Bone marrow (tissue), 2 donors: ENCODE results near the gene RIPOR3.
A peak's percentile ranks its signal among the peaks of the same experiment; 100 is the strongest.
"Not testable (repeated sequence)": the region's sequence is repeated elsewhere in the genome, so short reads cannot be mapped to it uniquely, and the experiment has no call there.

Source experiments
- DNase-seq, 2 donors: peaks; one replicate each; lab custom pipeline; 2025; lab: John Stamatoyannopoulos, UW

The RIPOR3 gene

DNA sequence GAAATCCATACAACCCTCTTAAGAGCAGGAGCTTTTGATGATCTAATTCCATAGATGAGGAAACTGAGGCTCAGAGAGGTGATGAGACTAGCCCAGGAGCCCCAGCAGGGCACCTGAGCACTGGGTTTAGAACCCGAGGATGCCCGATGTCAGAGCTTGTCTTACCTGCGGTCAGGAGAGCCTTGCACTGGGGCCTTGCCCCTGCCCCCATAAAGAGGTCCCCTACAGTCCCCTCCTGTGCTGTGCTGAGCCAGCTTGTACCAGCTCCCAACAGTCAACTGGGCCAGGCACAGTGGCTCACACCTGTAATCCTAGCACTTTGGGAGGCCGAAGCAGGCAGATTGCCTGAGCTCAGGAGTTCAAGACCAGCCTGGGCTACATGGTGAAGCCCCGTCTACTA, 58.6 kb downstream of the RIPOR3 start:
- DNase-seq = no peak

GRCh38 chr20:50632236-50632635, 59.1 kb downstream of the RIPOR3 start:
- DNase-seq = no peak

- DNase-seq = no peak
Measured at GRCh38 chr20:50630578-50631263, 60.6 kb downstream of the RIPOR3 start.

- no peak for DNase-seq
Measured at GRCh38 chr20:50629670-50630045, 61.7 kb downstream of the RIPOR3 start.

DNA sequence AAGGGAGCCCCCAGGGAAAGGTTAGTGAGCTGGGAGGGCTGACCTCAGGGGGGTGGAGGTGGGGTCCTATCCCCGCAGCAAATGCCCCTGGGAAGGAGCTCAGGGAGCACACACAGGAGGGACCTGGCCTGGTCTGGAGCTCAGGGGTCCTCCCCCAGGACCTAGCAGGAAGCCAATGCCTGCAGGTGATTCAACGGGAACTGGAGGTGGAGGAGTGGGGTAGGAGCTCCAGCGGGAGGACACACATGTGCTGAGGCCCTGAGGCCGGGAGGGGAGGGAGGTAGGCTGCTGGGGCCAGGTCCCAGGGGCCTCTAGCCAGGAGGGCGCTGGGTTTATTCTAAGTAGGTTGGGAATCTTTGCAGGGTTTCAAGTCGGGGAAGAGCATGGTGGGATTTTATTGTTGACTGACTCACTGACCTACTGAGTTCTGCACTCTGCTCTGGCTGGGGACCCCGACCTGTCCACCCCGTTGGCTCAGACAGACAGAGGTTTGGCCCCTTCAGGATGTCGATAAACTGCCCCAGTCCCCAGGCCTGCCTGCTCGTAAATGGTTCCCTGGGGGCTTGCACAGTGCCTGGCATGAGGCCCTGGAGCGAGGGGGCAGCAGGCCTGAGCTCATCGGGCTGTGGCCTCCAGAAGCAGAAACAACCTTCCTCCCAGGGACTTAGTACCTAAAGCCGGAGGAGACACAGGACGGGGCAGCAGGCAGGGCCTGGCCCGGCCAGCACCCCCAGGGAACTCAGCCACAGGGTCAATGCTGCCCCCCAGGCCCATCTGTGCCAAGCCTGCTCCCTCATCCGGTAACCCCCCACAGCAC, 62.3 kb downstream of the RIPOR3 start:
- no peak for DNase-seq

- DNase-seq = no peak
Measured at GRCh38 chr20:50628332-50628731, 63.0 kb downstream of the RIPOR3 start.

- no peak for DNase-seq
Measured at GRCh38 chr20:50627747-50628146, 63.6 kb downstream of the RIPOR3 start.

- peak in 1 of 2 donors; percentile 20 for DNase-seq
Measured at GRCh38 chr20:50625986-50626677, 65.2 kb downstream of the RIPOR3 start.

GRCh38 chr20:50624351-50625016, 66.9 kb downstream of the RIPOR3 start:
- no peak for DNase-seq

DNA sequence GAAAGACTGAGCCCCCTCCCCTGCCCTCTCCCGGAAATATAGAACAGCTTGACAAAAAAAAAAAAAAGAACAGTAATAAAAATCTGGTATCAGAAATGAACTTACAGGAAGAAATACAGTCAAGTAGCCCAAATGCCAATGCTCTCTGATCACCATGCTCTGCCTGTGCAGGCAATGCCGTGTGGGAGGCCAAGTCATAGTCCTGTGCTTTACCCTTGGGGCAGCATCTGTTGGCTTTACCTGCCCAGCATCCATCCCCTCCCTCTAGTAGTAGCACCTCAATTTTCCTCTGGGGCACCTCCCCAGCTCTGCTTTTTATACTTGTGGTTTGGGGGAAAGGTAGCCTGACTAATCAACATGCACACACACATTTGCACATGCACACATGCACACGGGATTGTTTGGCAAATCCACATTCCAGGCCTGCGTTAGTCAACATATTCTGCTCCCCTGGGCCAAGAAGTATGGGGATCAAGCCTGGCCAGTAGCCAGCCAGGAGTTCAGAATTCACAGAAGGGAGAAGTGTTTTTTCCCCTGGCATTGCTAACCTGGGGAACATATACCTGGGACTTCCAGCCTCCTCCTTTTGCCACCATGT, 70.2 kb downstream of the RIPOR3 start:
- no peak for DNase-seq

DNA sequence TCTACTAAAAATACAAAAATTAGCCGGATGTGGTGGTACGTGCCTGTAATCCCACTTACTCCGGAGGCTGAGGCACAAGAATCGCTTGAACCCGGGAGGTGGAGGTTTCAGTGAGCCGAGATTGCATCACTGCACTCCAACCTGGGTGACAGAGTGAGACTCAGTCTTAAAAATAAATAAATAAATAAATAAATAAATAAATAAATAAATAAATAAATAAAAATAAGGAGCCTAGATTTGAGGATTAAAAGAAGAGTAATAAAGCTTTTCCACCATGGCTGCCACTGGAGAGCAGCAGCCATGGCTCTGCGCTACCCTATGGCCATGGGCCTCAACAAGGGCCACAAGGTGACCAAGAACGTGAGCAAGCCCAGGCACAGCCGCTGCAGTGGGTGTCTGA, 70.9 kb downstream of the RIPOR3 start:
- not testable (repeated sequence) for DNase-seq

- no peak for DNase-seq
Measured at GRCh38 chr20:50618537-50618936, 72.8 kb downstream of the RIPOR3 start.

DNA sequence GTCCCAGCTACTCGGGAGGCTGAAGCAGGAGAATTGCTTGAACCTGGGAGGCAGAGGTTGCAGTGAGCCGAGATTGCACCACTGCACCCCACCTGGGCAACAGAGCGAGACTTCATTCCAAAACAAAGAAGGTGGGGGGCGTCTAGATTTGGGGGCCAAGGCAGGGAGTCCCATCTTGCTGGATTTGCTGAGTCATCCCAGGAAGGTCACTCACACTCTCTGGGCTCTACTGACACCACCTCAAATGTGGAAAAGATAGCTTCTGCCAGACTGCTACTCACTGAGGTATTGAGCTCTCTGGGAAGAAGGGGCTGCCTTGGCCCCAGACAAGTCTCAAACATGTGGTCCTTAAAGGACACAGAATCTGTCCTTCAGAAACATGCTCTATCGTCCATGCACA, 74.3 kb downstream of the RIPOR3 start:
- DNase-seq = no peak

- DNase-seq = no peak
Measured at GRCh38 chr20:50615407-50615806, 75.9 kb downstream of the RIPOR3 start.

GRCh38 chr20:50613438-50614169, 77.7 kb downstream of the RIPOR3 start:
- no peak for DNase-seq

GRCh38 chr20:50611128-50611810, 80.1 kb downstream of the RIPOR3 start:
- DNase-seq = no peak

DNA sequence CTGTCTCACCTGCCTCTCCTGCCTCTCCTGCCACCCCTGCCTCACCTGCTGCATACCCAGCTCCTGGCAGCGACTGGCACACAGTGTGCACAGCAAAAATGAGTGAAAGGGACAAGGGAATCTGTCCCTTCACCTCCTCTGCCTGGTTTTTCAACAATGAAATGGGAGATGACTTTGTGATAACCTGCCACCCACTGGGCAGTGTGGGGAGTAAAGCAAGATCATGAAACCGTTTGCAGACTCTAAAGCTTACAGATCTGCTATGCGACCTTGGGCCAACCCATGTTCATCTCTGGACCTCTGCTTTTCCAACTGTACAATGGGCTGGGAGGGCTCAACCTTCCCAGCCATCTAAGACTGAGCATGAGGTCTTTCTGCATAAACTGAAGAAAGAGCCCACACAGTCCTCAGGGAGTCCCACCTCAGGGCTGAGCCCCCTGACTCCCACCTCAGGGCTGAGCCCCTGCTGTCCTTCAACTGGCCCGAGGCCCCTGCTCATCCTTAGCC, 81.1 kb downstream of the RIPOR3 start:
- no peak for DNase-seq

- no peak for DNase-seq
Measured at GRCh38 chr20:50609438-50609989, 81.8 kb downstream of the RIPOR3 start.

DNA sequence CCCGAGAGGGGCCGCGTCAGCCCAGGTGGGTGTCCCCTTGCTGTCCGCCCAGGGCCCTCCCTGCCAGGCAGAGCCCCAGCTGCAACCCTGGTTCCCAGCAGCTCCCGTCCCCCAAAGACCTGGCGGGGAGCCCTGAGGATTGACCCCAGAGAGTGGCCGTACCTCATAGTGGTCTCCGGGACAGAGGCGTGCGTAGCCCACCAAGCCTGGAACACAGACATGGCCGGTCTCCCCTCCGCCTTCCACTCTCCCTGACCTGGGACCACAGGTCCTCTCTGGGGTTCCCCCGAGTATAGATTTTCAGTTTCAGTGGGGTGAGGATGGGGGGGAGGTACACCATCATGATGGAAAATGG, 82.6 kb downstream of the RIPOR3 start:
- no peak for DNase-seq
